ENCODE data around the gene POTEH. TPM values are rescaled to one million over a fixed set of nuclear protein-coding genes. Genes with fewer than 3 reads are reported as not detected.

POTEH gene
- total RNA-seq, 5 donors from 2014 or later (not counting 1 experiment from before 2014, with no cell fraction given) = not detected

Other genes with a start within 250 kb of the POTEH start
- gene OR11H1, start 161.8 kb upstream of the POTEH start, total RNA-seq = not detected